Loucy (cell line): ENCODE measurements around the gene CCDC201.

Experiments used
- H2AFZ ChIP-seq: fragments of 200-600 bp; sonication (generic); 2 replicates; pipeline ENCODE4 v1.6.0; 2016; ENCODE audit warnings: antibody characterized with exemption, mild to moderate bottlenecking, low read length, moderate library complexity
- H3F3A ChIP-seq: fragments of 200-600 bp; 2 replicates; pipeline ENCODE4 v1.6.0; 2016; ENCODE audit warnings: antibody characterized with exemption, low read depth, mild to moderate bottlenecking
- H3K27me3 ChIP-seq: fragments of 200-600 bp; sonication (generic); 2 replicates; pipeline ENCODE4 v1.6.1; 2014; ENCODE audit warnings: low read length, mild to moderate bottlenecking; ENCODE audit not compliant: insufficient read depth, poor library complexity, severe bottlenecking
- H3K36me3 ChIP-seq: fragments of 200-600 bp; sonication (generic); 2 replicates; pipeline ENCODE4 v1.6.1; 2016; ENCODE audit warnings: low read length; ENCODE audit not compliant: insufficient read depth
- H3K4me1 ChIP-seq: fragments of 200-600 bp; sonication (generic); 2 replicates; pipeline ENCODE4 v1.5.1; 2014; ENCODE audit warnings: low read length, mild to moderate bottlenecking; ENCODE audit not compliant: insufficient read depth, poor library complexity, severe bottlenecking
- H3K4me2 ChIP-seq: fragments of 200-600 bp; sonication (generic); 2 replicates; pipeline ENCODE4 v1.6.0; 2014; ENCODE audit warnings: antibody characterized with exemption, low read length, low read depth, mild to moderate bottlenecking; ENCODE audit not compliant: poor library complexity, severe bottlenecking
- H3K4me3 ChIP-seq: fragments of 200-600 bp; sonication (generic); 2 replicates; pipeline ENCODE4 v1.5.1; 2014; ENCODE audit warnings: low read length, mild to moderate bottlenecking, mixed read lengths; ENCODE audit not compliant: poor library complexity, severe bottlenecking
- H3K79me2 ChIP-seq: fragments of 200-600 bp; sonication (generic); 2 replicates; pipeline ENCODE4 v1.6.1; 2014; ENCODE audit warnings: low read length; ENCODE audit not compliant: insufficient read depth
- H3K9ac ChIP-seq: fragments of 200-600 bp; sonication (generic); 2 replicates; pipeline ENCODE4 v1.6.0; 2014; ENCODE audit warnings: mild to moderate bottlenecking, low read depth, low read length, moderate library complexity; ENCODE audit not compliant: poor library complexity, severe bottlenecking
- H3K9me2 ChIP-seq: fragments of 200-600 bp; sonication (generic); replicated peaks from 2 replicates; pipeline ENCODE4 v1.6.1; 2016; ENCODE audit warnings: low read depth, low read length, mixed read lengths
- H3K9me3 ChIP-seq: fragments of 200-600 bp; sonication (generic); 2 replicates; pipeline ENCODE4 v1.6.1; 2014; ENCODE audit warnings: mild to moderate bottlenecking, antibody characterized with exemption, low read length, low read depth; ENCODE audit not compliant: insufficient read depth
- H4K20me1 ChIP-seq: fragments of 200-600 bp; sonication (generic); 2 replicates; pipeline ENCODE4 v1.6.0; 2014; ENCODE audit warnings: antibody characterized with exemption, low read length, mild to moderate bottlenecking; ENCODE audit not compliant: insufficient read depth, poor library complexity, severe bottlenecking
- EZH2phosphoT487 ChIP-seq: fragments of 200-600 bp; IDR thresholded peaks from 2 replicates; pipeline ENCODE4 v1.6.1; 2018; ENCODE audit warnings: antibody characterized with exemption, mild to moderate bottlenecking, moderate library complexity, borderline replicate concordance
- TF ChIP-seq, protein P1 (sequence below): fragments of 200-600 bp; sonication (generic); conservative IDR thresholded peaks from 2 replicates; pipeline ENCODE4 v1.5.1; 2014; ENCODE audit warnings: mild to moderate bottlenecking, antibody characterized with exemption, low read length

The CCDC201 gene

DNA sequence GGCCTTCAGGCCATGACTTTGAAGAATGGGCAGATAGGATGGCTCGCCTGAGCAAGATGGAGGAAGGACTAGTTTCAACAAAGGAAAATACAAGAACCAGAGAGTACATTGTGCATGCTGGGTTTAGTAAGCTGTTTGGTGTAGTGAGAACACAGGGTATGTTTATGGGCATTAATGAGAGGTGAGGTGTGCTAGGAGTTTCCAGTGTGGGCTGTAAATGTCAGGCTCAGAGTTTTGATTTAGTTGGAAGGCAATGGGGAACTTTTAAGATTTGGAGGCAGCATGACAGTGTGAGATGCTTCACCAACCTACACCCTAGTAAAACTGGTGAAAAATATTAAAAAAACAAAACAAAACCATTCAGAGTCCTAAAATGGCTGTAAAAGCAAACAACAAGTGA is 28.7 kb upstream of the CCDC201 start:
- no peaks in the 10 kb centered on the region for H3K79me2 ChIP-seq
- H3K9me3 ChIP-seq, result no peaks in the 10 kb centered on the region
- H3K4me1 ChIP-seq, result no peaks in the 10 kb centered on the region
- H3K27me3 ChIP-seq, result no peaks in the 10 kb centered on the region
- no peak overlapping the region for H2AFZ ChIP-seq
- H3K4me2 ChIP-seq, result no peak overlapping the region
- H3K4me3 ChIP-seq, result no peak overlapping the region
- TF ChIP-seq, protein P1, sequence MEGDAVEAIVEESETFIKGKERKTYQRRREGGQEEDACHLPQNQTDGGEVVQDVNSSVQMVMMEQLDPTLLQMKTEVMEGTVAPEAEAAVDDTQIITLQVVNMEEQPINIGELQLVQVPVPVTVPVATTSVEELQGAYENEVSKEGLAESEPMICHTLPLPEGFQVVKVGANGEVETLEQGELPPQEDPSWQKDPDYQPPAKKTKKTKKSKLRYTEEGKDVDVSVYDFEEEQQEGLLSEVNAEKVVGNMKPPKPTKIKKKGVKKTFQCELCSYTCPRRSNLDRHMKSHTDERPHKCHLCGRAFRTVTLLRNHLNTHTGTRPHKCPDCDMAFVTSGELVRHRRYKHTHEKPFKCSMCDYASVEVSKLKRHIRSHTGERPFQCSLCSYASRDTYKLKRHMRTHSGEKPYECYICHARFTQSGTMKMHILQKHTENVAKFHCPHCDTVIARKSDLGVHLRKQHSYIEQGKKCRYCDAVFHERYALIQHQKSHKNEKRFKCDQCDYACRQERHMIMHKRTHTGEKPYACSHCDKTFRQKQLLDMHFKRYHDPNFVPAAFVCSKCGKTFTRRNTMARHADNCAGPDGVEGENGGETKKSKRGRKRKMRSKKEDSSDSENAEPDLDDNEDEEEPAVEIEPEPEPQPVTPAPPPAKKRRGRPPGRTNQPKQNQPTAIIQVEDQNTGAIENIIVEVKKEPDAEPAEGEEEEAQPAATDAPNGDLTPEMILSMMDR, result no peak
- TF ChIP-seq EZH2phosphoT487, result no peak
- H3K9ac ChIP-seq, result no peak overlapping the region
- 0 out of 2 replicates have a peak, but pooled peaks cover 5% of the 10 kb centered on the region for H3K9me2 ChIP-seq
- H3K36me3 ChIP-seq, result no peaks in the 10 kb centered on the region
- no peaks in the 10 kb centered on the region for H3F3A ChIP-seq
- H4K20me1 ChIP-seq, result no peaks in the 10 kb centered on the region

DNA sequence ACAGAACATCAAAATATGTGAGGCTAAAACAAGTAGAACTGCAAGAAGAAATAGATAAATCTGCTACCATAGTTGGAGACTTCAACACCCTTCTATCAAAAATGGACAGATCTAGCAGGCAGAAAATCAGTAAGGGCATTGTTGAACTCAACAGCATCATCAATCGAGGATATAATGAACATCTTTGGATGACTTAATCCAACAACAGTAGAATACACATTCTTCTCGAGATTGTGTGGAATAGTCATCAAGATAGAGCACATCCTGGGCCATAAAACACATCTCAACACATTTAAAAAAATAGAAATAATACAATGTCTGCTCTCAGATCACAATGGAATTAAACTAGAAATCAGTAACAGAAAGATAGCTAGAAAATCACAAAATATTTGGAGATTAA is 25.3 kb upstream of the CCDC201 start:
- no peaks in the 10 kb centered on the region for H3K4me1 ChIP-seq
- H4K20me1 ChIP-seq, result no peaks in the 10 kb centered on the region
- no peak overlapping the region for H2AFZ ChIP-seq
- no peak overlapping the region for H3K4me3 ChIP-seq
- H3F3A ChIP-seq, result no peaks in the 10 kb centered on the region
- no peak for TF ChIP-seq EZH2phosphoT487
- TF ChIP-seq, protein P1, result no peak
- no peak overlapping the region for H3K9ac ChIP-seq
- no peaks in the 10 kb centered on the region for H3K27me3 ChIP-seq
- H3K79me2 ChIP-seq, result no peaks in the 10 kb centered on the region
- no peaks in the 10 kb centered on the region for H3K36me3 ChIP-seq
- H3K4me2 ChIP-seq, result no peak overlapping the region
- no peaks in the 10 kb centered on the region for H3K9me2 ChIP-seq
- H3K9me3 ChIP-seq, result no peaks in the 10 kb centered on the region

DNA sequence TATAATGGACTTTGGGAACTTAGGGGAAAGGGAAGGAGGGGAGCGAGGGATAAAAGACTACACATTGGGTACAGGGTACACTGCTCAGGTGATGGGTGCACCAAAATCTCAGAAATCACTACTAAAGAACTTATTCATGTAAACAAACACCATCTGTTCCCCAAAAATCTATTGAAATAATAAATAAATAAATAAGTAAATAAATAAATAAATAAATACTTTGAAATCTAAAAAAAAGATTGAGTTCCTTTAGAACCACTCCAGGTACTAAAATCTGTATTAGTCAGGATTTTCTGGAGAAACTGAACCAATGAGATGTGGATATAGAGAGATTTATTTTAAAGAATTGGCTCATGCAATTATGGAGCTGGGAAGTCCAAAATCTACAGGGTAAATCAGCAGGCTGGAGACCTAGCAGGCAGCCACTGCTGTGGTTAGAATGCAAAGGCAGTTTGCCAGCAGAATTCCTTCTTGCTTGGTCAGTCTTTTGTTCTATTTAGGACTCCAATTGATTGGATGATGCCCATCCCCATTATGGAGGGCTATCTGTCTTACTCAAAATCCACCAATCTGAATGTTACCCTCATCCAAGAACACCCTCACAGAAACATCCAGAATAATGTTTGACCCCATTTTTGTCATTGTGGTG is 24.3 kb upstream of the CCDC201 start:
- no peaks in the 10 kb centered on the region for H3K4me1 ChIP-seq
- no peaks in the 10 kb centered on the region for H3K27me3 ChIP-seq
- no peaks in the 10 kb centered on the region for H4K20me1 ChIP-seq
- no peak overlapping the region for H3K9ac ChIP-seq
- H3K4me2 ChIP-seq, result no peak overlapping the region
- no peaks in the 10 kb centered on the region for H3K9me2 ChIP-seq
- no peaks in the 10 kb centered on the region for H3K9me3 ChIP-seq
- H3K79me2 ChIP-seq, result no peaks in the 10 kb centered on the region
- TF ChIP-seq, protein P1, result no peak
- no peak for TF ChIP-seq EZH2phosphoT487
- H2AFZ ChIP-seq, result no peak overlapping the region
- H3F3A ChIP-seq, result no peaks in the 10 kb centered on the region
- H3K4me3 ChIP-seq, result no peak overlapping the region
- no peaks in the 10 kb centered on the region for H3K36me3 ChIP-seq
